Stimulated activated CD4-positive, alpha-beta T cell treated with anti-CD3 and anti-CD28 coated beads, Interleukin-15, amount 100 ng/mL, for 1 hour (primary cell): ENCODE measurements around the gene PRRC2C.
"Not testable (repeated sequence)": the region's sequence is repeated elsewhere in the genome, so short reads cannot be mapped to it uniquely, and the experiment has no call there.

ENCODE experiments used
- DNase-seq, 2 donors: peaks; one replicate each; pipeline ENCODE4 v3.0.0-alpha.2; 2020; ENCODE audit warnings: low read depth in 1 of 2, low spot score in 1 of 2

Gene PRRC2C

GRCh38 chr1:171583591-171584201 lies 98.4 kb downstream of the PRRC2C start:
- no peak for DNase-seq

- no peak for DNase-seq
Measured at GRCh38 chr1:171585715-171586114, 100.4 kb downstream of the PRRC2C start.

GRCh38 chr1:171588230-171588629 lies 102.9 kb downstream of the PRRC2C start:
- no peak for DNase-seq

GRCh38 chr1:171590022-171590421 lies 104.7 kb downstream of the PRRC2C start:
- no peak for DNase-seq

GRCh38 chr1:171595324-171595723 lies 110.0 kb downstream of the PRRC2C start:
- DNase-seq = no peak

- DNase-seq = no peak
Measured at GRCh38 chr1:171596119-171596518, 110.8 kb downstream of the PRRC2C start.

GRCh38 chr1:171596705-171597104 lies 111.4 kb downstream of the PRRC2C start:
- DNase-seq = no peak

GRCh38 chr1:171597203-171597602 lies 111.9 kb downstream of the PRRC2C start:
- no peak for DNase-seq

- not testable (repeated sequence) for DNase-seq
Measured at GRCh38 chr1:171600310-171600709, 115.0 kb downstream of the PRRC2C start.

- DNase-seq = no peak
Measured at GRCh38 chr1:171600862-171601261, 115.5 kb downstream of the PRRC2C start.

- not testable (repeated sequence) for DNase-seq
Measured at GRCh38 chr1:171603042-171603441, 117.7 kb downstream of the PRRC2C start.

GRCh38 chr1:171606402-171606941 lies 121.1 kb downstream of the PRRC2C start:
- no peak for DNase-seq

- DNase-seq = no peak
Measured at GRCh38 chr1:171610385-171610784, 125.1 kb downstream of the PRRC2C start.

GRCh38 chr1:171611306-171611705 lies 126.0 kb downstream of the PRRC2C start:
- DNase-seq = no peak

GRCh38 chr1:171613282-171613681 lies 128.0 kb downstream of the PRRC2C start:
- DNase-seq = no peak

- not testable (repeated sequence) for DNase-seq
Measured at GRCh38 chr1:171615122-171615906, 130.0 kb downstream of the PRRC2C start.

- no peak for DNase-seq
Measured at GRCh38 chr1:171616586-171616985, 131.3 kb downstream of the PRRC2C start.

- no peak for DNase-seq
Measured at GRCh38 chr1:171622152-171622462, 136.8 kb downstream of the PRRC2C start, which contains the start of gene MYOCOS. MYOCOS (plus strand) TSS chr1:171622243; CDS start chr1:171623884, 1,641 bp downstream.

- no peak for DNase-seq
Measured at GRCh38 chr1:171623651-171624331, 138.5 kb downstream of the PRRC2C start.

- DNase-seq = no peak
Measured at GRCh38 chr1:171625225-171625624, 139.9 kb downstream of the PRRC2C start.

- no peak for DNase-seq
Measured at GRCh38 chr1:171627020-171627419, 141.7 kb downstream of the PRRC2C start.

GRCh38 chr1:171628225-171628624 lies 142.9 kb downstream of the PRRC2C start:
- no peak for DNase-seq
